NCI-H2081 (cell line): ENCODE data around the gene ME3.

ENCODE experiments used
- DNase-seq, 2 experiments: peaks; one replicate each; lab custom pipeline; 2025; lab: John Stamatoyannopoulos, UW

Gene ME3

DNA sequence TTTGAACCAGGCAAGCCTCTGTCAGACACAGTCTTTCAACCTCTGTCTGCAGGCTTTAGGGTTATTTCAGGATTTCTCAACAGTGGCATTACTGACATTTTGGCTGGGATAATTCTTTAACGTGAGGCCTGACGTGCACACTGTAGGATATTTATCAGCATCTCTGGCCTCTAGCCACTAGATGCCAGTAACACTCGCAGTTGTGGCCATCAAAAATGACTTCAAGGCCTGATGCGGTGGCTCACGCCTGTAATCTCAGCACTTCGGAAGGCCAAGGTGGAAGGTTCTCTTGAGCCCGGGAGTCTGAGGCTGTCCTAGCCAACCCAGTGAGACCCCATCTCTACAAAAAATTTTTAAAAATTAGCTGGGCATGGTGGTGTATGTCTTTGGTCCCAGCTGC is 184.7 kb downstream of the ME3 start:
- DNase-seq, result no peak

DNA sequence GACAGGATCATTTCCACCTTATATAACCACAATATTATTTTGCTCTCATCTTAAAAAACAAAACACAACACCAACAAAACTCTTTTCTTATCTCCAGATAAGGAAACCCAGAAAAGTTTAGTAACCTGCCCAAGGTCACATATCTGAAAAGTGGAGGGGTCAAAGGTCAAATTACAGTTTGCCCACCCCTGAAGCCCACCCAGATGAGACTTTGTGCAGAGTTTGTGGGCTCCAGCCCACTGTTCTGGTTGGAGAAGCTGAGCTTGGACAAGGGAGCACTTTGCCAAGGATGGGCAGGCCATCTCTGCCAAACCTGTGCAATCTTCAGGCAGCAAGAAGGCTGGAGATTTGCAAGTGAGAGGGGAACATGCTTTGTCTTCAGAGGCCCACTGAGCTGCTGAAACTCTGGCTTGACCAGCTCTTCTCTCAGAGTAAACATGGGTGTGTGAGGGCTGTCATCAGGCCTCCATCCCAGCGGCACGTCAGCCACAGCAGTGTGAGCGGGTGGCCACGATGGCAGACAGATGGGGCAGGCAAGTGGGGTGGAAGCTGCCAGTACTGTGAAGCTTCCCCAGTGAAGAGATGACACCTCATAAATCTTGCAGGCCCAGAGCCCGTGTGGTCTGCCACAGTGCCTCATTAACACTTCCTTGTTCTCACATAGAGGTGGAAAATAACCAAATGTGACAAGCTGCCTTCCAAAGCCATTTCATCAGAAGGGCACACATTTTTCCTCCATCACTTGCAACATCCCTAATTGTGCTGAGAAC is 186.0 kb downstream of the ME3 start:
- no peak for DNase-seq

DNA sequence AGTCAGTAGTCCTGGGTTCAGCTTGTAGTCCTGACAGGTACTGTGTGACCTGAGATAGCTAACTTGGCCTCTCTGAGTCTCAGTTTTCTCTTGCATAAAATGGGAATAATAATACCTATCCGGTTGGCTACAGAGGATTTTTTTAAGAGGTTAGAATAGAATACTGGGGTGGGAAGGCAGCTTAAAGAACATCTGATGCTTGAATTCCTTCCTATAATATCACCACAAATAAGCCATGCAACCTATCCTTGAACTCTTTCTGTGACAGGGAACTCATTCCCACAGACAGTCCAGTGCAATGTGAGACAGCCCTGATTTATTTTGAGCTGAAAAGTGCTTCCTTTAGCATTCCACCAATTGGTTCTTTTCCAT is 187.6 kb downstream of the ME3 start:
- DNase-seq, result no peak

GRCh38 chr11:86483940-86484794 is 188.2 kb downstream of the ME3 start:
- DNase-seq, result no peak

DNA sequence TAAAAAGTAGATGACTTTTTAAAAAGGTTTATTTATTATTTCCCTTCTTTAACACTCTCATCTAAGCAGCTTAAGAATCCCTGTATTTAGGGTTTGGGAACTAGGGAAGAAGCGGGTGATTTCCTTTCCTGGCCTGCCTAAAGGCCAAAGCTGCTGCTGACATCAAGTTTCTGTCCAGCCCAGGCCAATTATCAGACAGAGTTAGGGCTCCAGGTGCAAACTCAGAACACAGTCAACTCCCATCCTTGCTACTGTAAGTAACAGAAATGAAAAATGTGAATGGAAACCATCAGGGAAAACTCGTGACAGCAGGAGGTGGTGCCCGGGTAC is 188.8 kb downstream of the ME3 start:
- DNase-seq, result no peak

DNA sequence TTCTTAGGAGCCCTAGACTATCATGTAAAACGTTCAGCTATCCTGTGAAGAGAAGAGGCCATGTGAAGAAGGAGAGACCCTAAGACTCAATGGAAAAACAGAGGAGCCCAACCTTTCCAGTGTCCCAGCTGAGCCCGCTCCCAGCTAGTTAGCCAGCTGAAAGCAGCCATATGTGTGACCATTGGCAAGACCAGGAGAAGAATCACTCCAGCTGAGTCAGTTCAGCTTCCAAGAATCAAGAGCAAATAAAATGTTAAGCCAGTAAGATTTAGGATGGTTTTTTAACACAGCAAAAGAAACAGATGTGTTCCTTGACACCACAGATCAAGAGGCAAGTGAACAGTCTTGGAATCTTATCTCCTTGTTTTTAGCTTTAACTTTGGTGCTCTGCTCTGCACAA is 189.7 kb downstream of the ME3 start:
- no peak for DNase-seq

DNA sequence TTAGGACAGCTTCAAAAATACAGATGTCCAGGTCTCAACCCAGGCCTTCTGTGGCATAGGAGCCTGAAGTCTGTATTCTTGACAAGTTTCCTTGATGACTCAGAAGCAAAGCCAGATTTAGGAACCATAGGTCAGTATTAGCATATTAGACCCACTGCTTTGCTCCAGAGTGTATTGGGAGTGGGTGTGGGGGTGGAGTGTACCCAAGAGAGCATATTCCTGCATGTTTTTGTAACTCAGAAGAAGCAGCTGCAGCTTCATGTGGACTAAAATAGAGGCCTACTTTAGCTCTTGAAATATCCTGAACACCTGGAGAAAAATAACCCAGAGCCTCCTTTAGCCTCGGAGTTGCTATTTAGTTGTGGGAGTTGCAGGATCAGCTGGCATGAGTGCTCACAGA is 191.0 kb downstream of the ME3 start:
- DNase-seq, result no peak

- no peak for DNase-seq
Observed at GRCh38 chr11:86478348-86478747, 194.1 kb downstream of the ME3 start.

DNA sequence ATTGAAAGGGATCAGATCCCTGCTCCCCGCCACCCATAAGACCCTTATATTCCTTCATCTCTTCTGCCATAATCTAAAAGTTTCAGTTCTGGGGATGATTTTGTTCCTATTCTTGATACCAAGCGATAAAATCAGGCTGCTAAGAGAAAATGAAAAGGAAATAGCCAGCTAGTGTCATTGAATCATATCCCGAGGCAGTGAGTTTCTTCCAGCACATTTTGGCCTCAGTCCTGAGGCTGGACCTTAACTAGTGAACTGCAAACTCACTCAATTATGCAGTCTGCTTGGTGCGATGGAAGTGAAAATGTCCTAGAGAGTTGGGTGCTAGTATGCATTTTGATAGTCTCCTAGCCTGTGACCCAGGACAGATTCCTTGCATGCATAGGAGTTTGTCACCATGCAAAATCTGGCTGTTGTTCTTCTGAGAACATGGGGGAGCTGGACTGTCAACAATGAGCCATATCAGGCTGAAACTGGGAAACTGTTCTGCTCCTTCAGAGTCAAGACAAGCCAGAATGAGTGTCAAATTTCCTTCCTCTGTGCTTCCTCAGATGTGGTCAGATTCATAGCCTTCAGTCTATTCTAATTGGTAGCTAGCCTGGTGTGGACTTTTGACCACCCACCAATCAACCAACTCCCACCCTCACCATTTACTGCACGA is 194.8 kb downstream of the ME3 start:
- no peak for DNase-seq

DNA sequence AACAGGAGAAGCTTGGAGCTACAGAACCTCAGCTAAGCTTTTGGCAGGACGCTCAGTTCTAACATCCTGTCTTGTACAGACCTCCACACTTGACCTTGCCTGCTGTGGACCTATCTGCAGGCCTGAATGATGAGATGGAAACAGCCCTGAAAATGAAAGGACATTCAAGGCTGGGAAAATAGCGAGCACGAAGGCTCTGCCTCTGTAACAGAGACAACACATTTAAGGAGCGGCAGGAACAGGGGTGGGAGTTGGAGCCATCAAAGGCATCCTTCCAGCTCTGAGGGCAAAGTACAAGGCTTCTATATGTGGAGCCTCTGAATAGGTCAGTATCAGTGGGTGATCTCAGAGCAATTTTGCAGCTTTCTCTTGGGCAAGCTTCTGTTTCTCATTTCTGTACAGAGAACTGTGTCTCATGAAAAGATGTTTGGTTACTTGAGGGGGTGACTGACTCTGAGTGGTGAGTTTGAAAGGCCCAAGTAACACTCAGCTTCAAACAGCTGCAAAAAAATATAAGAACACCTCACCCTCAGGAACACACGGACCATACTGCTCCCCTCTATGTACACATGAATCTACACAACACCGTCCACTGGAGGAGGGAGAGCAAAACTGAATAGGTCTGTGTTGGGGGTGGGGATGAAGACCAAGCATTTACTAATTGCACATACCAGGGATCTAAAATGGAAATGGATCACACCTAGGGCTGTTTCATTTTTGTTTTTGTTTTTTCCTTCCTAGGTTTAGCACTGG is 196.1 kb downstream of the ME3 start:
- DNase-seq, result no peak

DNA sequence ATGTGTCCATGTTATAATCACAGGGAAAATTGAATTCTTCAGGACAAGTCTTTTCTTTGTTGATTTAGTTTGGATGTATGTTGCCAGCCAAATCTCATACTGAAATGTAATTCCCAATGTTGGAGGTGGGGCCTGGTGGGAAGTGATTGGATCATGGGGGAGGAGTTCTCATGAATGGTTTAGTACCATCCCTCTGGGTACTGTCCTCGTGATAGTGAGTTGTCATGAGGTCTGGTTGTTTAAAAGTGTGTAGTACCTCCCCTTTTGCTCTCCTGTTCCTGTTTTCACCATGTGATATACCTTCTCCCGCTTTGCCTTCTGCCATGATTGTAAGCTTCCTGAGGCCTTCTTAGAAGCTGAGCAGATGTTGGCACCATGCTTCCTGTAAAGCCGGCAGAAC is 197.4 kb downstream of the ME3 start:
- DNase-seq, result no peak

- DNase-seq, result no peak
Observed at GRCh38 chr11:86473991-86474833, 198.2 kb downstream of the ME3 start.

DNA sequence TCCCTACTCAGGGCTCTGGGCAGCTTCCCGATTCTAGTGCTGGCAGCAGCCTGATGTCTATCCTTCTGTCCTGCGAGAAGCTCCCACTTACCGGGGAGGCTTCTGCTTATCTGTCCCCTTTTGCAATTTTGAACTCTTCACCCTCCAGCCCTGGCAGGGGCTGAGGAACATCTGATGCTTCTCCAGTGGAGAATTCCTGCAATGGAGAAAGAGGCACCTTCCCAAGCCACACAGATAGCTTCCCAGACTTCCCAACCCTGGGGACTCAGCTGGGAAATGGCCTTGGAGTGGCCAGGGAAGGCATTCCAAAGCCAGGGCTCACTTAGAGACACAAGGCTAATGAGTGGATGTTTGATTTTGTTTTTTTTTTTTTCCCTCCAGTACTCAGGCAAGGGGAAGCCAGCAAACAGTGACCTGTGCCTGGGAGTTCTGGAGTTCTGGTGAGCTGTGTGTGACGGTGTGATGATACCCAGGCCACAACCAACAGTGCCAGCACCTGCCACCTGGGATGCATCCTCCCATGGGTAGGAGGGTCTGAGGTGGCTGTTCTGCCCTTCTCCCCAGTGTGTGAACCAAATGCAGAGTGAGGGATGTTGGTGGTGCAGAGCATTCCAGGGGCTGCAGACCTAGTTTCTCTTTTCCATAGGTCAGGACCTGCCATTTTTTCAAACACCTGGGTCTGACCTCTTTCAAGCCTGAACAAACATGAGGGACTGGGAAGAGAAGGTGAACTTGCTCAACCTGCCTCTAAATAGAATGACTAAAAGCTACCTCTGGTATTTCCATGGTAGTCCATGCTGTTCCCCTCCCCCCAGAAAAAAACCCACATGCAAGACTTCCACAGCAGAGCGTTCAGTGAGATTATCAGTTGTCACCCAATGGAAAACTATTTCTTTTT is 202.7 kb downstream of the ME3 start:
- DNase-seq, result no peak

GRCh38 chr11:86468169-86468568 is 204.2 kb downstream of the ME3 start:
- no peak for DNase-seq

GRCh38 chr11:86464509-86465221 is 207.8 kb downstream of the ME3 start:
- no peak for DNase-seq

DNA sequence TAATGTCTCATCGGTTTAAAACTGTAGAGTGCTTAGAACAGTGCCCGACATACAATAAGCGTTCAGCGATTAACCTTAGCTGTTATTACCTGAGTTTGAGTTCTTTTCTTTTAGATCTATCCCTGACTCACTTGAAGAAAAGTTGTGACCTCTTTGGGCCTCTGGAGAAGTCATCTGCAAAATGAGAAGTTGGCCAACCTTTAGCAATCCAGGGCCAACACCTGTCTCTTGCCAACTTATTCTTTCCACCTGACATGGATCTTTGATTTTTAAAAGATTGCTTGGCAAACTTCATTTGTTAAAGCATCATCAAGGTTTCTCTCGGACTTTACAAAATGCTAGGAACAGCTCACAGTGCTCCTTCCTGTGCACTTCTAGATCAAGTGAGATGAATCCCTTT is 208.5 kb downstream of the ME3 start:
- DNase-seq, result no peak

DNA sequence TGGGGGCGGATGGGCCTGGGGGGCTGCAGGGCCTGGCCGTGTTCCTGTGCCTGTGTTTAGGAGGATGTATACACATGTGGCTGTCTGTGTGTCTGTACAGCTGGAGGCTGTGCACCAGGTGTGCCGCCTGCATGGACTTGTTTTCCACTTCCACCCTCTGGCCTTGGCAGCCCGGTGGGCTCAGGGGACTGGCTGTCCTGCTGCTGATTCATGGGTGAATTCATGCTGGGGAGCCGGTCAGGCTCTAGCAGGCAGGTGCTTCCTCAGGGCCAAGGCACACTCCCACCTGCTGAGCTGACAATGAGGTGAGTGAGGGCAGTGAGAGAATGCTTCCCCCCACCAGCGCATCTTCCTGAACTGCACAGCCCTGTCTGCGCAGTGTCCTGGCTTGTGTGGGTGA is 209.3 kb downstream of the ME3 start:
- peak in 1 of 2 experiments; percentile 16 for DNase-seq

GRCh38 chr11:86461892-86462291 is 210.5 kb downstream of the ME3 start:
- DNase-seq, result no peak

GRCh38 chr11:86460461-86461385 is 211.7 kb downstream of the ME3 start:
- DNase-seq, result no peak
